Prostate gland (tissue), 2 donors: Measurements from ENCODE around the gene BACE2. TPM values are rescaled to one million over a fixed set of nuclear protein-coding genes. Genes with fewer than 3 reads are reported as not detected.
A peak's percentile ranks its signal among the peaks of the same experiment; 100 is the strongest.

Experiments
- DNase-seq: peaks from one replicate; pipeline ENCODE4 v3.0.0-alpha.2; 2019; ENCODE audit warnings: low spot score
- H3K27ac ChIP-seq, 2 donors: fragments of 200-600 bp; sonication (generic); 2 replicates each; pipeline ENCODE4 v1.5.1; 2017 to 2019
- H3K27me3 ChIP-seq: fragments of 200-600 bp; sonication (generic); replicated peaks from 2 replicates; pipeline ENCODE4 v1.5.1; 2019; ENCODE audit not compliant: insufficient read depth
- H3K36me3 ChIP-seq, 2 donors: fragments of 200-600 bp; sonication (generic); 1 replicate in 1 of 2; 2 replicates in 1 of 2; pipeline versions ENCODE4 v1.5.1 to v1.8.1; 2017 to 2019
- H3K4me1 ChIP-seq: fragments of 200-600 bp; sonication (generic); replicated peaks from 2 replicates; pipeline ENCODE4 v1.5.1; 2019
- H3K4me3 ChIP-seq, 2 donors: fragments of 200-600 bp; sonication (generic); 2 replicates each; pipeline ENCODE4 v1.5.1; 2017 to 2019
- H3K9me3 ChIP-seq: fragments of 200-600 bp; sonication (generic); 2 replicates; pipeline ENCODE4 v1.5.1; 2017
- POLR2A ChIP-seq: fragments of 450-650 bp; IDR thresholded peaks from one replicate; pipeline ENCODE4 v1.6.1; 2016; ENCODE audit warnings: antibody characterized with exemption, mild to moderate bottlenecking
- POLR2AphosphoS5 ChIP-seq: sonication (generic); formaldehyde crosslinking; IDR thresholded peaks from one replicate; pipeline ENCODE4 v1.6.1; 2017; ENCODE audit warnings: antibody characterized with exemption
- WGBS: methylation state at CpG from one replicate; pipeline ENCODE4 v1.1.5; 2018; 5-methylcytosine and 5-hydroxymethylcytosine counted together
- intact Hi-C: fragments of 100-400 bp; cut with DNase I; formaldehyde crosslinking; loops from one replicate; pipeline ENCODE4 v1.14.2; 2022
- total RNA-seq, 2 donors: library from RNA; depleted of rRNA; stranded (reverse); fragments of >200 nt; gene quantifications; one replicate each; pipeline ENCODE4 v1.1.0, GENCODE V29; 2016
- TF ChIP-seq, protein P1 (sequence below), 4 experiments: fragments of 200-600 bp in 2 of 4; fragments of 450-650 bp in 2 of 4; sonication (generic) in 2 of 4; IDR thresholded peaks; 1 replicate in 3 of 4; 2 replicates in 1 of 4; pipeline ENCODE4 v1.5.1; 2016 to 2019; ENCODE audit warnings: antibody characterized with exemption in 4 of 4, mild to moderate bottlenecking in 2 of 4, moderate library complexity in 2 of 4

Gene BACE2
- total RNA-seq, 2 donors from 2014 or later: 103 to 119 TPM

DNA sequence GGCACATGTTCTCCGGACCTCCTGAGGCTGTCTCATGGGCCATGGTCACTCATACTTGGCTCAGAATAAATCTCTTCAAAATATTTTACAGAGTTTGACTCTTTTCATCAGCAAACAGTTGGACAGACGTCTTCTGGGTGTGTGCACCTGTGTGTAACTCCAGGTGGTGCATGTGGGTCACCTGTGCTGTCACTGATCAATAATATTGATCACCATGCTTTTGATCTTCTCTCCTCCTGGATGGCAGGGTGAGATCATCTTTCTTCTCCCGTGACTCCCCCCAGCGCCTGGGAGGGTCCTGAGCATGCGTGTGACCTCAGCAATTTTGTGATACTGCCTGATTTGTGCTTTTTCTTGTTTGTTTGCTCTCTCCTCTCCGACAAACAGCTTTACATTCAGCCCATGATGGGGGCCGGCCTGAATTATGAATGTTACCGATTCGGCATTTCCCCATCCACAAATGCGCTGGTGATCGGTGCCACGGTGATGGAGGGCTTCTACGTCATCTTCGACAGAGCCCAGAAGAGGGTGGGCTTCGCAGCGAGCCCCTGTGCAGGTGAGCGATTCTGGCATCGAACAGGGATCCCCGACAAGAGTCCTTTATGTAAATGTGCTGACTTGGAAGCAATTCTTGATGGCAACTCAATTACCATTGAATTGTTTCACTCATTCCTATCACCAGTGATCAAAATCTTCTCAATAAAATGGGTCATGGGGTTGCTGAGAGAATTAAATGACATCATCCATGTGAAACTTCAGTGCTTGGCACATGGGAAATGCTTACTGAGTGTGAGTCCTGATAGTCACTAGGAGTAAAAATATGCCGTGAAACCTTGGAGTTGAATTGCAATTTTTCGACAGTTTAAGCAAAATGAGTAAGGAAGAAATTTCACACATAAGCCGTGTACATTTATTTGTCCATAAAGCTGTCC is 89.1 kb downstream of the BACE2 start:
- intact Hi-C loops: no loop called here
- Histone ChIP-seq H3K36me3 (no peaks in the 10 kb centered on the region), H3K9me3 (no peaks in the 10 kb centered on the region), H3K4me1 (no peaks in the 10 kb centered on the region), H3K27me3 (no peaks in the 10 kb centered on the region), H3K27ac (no peak overlapping the region), H3K4me3 (no peak overlapping the region)
- DNase-seq: no peak
- TF ChIP-seq POLR2A (no peak), POLR2AphosphoS5 (no peak)
- TF ChIP-seq, protein P1, sequence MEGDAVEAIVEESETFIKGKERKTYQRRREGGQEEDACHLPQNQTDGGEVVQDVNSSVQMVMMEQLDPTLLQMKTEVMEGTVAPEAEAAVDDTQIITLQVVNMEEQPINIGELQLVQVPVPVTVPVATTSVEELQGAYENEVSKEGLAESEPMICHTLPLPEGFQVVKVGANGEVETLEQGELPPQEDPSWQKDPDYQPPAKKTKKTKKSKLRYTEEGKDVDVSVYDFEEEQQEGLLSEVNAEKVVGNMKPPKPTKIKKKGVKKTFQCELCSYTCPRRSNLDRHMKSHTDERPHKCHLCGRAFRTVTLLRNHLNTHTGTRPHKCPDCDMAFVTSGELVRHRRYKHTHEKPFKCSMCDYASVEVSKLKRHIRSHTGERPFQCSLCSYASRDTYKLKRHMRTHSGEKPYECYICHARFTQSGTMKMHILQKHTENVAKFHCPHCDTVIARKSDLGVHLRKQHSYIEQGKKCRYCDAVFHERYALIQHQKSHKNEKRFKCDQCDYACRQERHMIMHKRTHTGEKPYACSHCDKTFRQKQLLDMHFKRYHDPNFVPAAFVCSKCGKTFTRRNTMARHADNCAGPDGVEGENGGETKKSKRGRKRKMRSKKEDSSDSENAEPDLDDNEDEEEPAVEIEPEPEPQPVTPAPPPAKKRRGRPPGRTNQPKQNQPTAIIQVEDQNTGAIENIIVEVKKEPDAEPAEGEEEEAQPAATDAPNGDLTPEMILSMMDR (IDR thresholded peaks at IDR 0.05): no peak
- WGBS: 96% methylated on average over 22 of the region's 22 CpGs

DNA sequence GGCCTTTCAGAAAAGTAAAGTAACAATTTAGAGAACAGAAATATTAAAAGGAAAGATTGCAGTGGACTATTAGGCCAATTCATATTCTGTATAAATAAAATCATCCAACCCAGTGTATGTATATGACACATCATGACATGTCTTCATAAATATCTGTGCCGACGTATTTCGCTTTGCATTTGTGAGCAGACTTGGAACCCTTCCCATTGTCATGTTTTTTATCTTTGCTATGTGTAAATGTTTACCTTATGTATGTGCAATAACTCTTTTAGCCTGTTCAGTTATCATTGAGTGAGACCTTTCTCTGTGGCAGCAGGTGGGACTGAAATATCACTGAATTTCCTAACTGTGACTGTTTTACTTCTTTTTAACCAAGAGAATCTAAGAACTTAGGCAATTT is 90.7 kb downstream of the BACE2 start:
- H3K27ac ChIP-seq: no peak overlapping the region
- intact Hi-C loops: no loop called here
- no peak for DNase-seq
- H3K9me3 ChIP-seq: no peaks in the 10 kb centered on the region
- no peaks in the 10 kb centered on the region for H3K4me1 ChIP-seq
- H3K4me3 ChIP-seq: no peak overlapping the region
- no peaks in the 10 kb centered on the region for H3K27me3 ChIP-seq
- 47% methylated on average over 3 of the region's 3 CpGs for WGBS
- no peaks in the 10 kb centered on the region for H3K36me3 ChIP-seq
- TF ChIP-seq POLR2A: no peak
- no peak for TF ChIP-seq POLR2AphosphoS5
- TF ChIP-seq, protein P1 (IDR thresholded peaks at IDR 0.05): no peak

DNA sequence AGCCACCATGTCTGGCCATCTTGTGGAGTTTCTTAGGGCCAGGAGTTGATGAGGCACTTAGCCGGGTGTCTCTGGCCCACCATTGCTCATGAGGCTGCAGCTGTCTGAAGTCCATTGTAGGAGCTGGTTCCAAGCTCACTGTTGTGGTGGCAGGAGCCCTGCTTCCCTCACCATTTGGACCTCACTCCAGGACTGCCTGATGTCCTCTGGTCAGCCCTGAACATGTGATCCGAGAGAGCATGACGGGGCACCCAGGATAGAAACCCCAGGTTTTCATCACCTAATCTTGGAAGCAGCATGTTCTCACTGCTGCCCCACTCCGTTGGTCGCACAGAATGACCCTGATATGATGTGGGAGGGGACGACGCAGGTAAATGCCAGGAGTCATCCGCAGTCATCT is 92.5 kb downstream of the BACE2 start:
- TF ChIP-seq POLR2A (no peak), POLR2AphosphoS5 (no peak)
- TF ChIP-seq, protein P1 (IDR thresholded peaks at IDR 0.05): no peak
- WGBS: 90% methylated on average over 8 of the region's 8 CpGs
- intact Hi-C loops: no loop called here

DNA sequence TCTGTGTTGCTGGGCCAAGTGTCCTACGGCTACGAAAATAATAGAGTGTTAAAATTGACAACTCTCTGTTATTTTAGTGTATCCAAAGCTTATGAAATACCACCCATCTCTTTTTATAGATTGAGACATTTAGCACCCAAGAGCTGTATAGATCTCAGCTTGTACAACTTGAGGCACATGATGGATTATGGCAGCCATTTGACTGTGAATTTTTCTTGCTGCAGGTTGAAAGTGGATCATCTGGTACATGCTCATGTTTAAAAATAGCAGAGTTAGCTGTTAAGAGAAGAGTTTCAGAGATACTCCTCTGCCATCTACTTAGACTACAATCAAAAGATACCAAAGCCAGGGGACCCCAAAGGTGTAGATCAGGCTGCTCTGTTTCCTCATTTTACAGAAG is 99.4 kb downstream of the BACE2 start:
- no peaks in the 10 kb centered on the region for H3K9me3 ChIP-seq
- H3K4me1 ChIP-seq: no peaks in the 10 kb centered on the region
- 97% methylated on average over 2 of the region's 2 CpGs for WGBS
- H3K27me3 ChIP-seq: no peaks in the 10 kb centered on the region
- H3K36me3 ChIP-seq: no peaks in the 10 kb centered on the region
- no peak for DNase-seq
- TF ChIP-seq POLR2A: no peak
- TF ChIP-seq POLR2AphosphoS5: no peak
- intact Hi-C loops: no loop called here
- no peak overlapping the region for H3K27ac ChIP-seq
- no peak overlapping the region for H3K4me3 ChIP-seq

More for the DNA sequence above, 92.5 kb downstream of the BACE2 start:
- H3K27me3 ChIP-seq: no peaks in the 10 kb centered on the region
- no peak for DNase-seq
- H3K27ac ChIP-seq: peak overlapping the region in 1 of 2 donors; percentile 2
- H3K36me3 ChIP-seq: no peaks in the 10 kb centered on the region
- H3K9me3 ChIP-seq: no peaks in the 10 kb centered on the region
- no peak overlapping the region for H3K4me3 ChIP-seq
- H3K4me1 ChIP-seq: no peaks in the 10 kb centered on the region

DNA sequence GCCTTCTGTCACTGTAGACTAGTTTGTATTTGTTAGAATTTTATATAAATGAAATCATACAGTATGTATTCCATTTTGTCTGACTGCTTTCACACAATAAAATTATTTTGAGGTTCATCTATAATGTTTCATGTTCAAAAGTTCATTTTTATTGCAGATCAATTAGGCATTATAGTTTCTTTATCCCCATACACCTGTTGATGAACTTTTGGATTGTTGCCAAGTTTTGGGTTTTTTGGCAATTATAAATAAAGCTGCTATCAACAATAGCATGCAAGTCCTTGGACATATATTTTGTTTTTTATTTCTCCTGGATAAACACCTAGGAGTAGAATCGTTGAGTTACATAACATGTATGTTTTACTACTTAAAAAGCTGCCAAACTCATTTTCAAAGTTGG is 101.6 kb downstream of the BACE2 start:
- intact Hi-C loops: no loop called here
- Histone ChIP-seq H3K36me3 (no peaks in the 10 kb centered on the region), H3K27ac (no peak overlapping the region), H3K4me1 (no peaks in the 10 kb centered on the region), H3K4me3 (no peak overlapping the region), H3K9me3 (no peaks in the 10 kb centered on the region), H3K27me3 (no peaks in the 10 kb centered on the region)
- TF ChIP-seq, protein P1 (IDR thresholded peaks at IDR 0.05): no peak
- no peak for TF ChIP-seq POLR2AphosphoS5
- TF ChIP-seq POLR2A: no peak
- DNase-seq: no peak
- 19% methylated on average over 1 of the region's 1 CpG for WGBS
